Endothelial cell (in vitro differentiated cells): ENCODE data around the gene DDX3X. TPM values are rescaled to one million over a fixed set of nuclear protein-coding genes. Genes with fewer than 3 reads are reported as not detected.

Source experiments
- DNase-seq: peaks from one replicate; pipeline ENCODE4 v3.0.0; 2021; ENCODE audit warnings: low spot score
- H3K27ac Mint-ChIP-seq: one replicate; pipeline ENCODE4 v1.8.0; 2021; ENCODE audit warnings: mixed read lengths, inconsistent platforms; ENCODE audit not compliant: unreplicated experiment
- H3K27me3 Mint-ChIP-seq: one replicate; pipeline ENCODE4 v1.8.0; 2021; ENCODE audit warnings: mild to moderate bottlenecking, moderate library complexity, mixed read lengths, inconsistent platforms; ENCODE audit not compliant: unreplicated experiment
- H3K36me3 Mint-ChIP-seq: one replicate; pipeline ENCODE4 v1.8.0; 2021; ENCODE audit warnings: mild to moderate bottlenecking, low read depth, mixed read lengths, inconsistent platforms; ENCODE audit not compliant: unreplicated experiment
- H3K4me1 Mint-ChIP-seq: one replicate; pipeline ENCODE4 v1.8.0; 2021; ENCODE audit warnings: mild to moderate bottlenecking, mixed read lengths, inconsistent platforms; ENCODE audit not compliant: unreplicated experiment
- H3K4me3 Mint-ChIP-seq: one replicate; pipeline ENCODE4 v1.8.0; 2021; ENCODE audit warnings: mild to moderate bottlenecking, mixed read lengths, inconsistent platforms; ENCODE audit not compliant: unreplicated experiment
- H3K9me3 Mint-ChIP-seq: one replicate; pipeline ENCODE4 v1.8.0; 2021; ENCODE audit warnings: mixed read lengths, inconsistent platforms; ENCODE audit not compliant: unreplicated experiment
- total RNA-seq: library from RNA; stranded (reverse); fragmentation: NEBNext Ultra II Directional; extraction: Animal tissue kit (Norgen Biotek cat#: 25700); gene quantifications from one replicate; pipeline ENCODE4 v1.2.1, GENCODE V29; 2021; ENCODE audit not compliant: unreplicated experiment
- TF ChIP-seq, protein P1 (sequence below): fragments of 200-600 bp; sonication (generic); IDR thresholded peaks from one replicate; pipeline ENCODE4 v1.5.0; 2021; ENCODE audit warnings: antibody characterized with exemption; ENCODE audit not compliant: unreplicated experiment

Gene DDX3X
- total RNA-seq, 1 donor from 2014 or later = 265 TPM

DNA sequence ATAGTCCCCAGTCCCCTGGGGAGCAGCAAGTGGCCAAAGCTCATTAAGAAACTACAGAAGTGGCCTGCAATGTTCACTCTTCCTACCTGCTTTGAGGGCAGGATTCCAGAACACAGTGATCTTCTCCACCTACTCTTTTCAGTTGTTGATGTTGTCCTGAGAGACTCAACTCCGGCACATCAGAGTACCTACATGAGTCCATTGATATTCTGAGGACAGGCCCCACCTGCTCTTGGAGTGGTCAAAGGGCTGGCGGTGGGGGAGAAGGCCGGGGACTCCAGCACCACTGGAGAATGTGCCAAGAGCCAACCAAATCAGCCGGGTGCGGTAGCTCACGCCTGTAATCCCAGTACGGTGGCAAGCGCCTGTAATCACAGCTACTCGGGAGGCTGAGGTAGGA is 29.8 kb upstream of the DDX3X start:
- H3K27ac Mint-ChIP-seq = no peak overlapping the region
- no peaks in the 10 kb centered on the region for H3K9me3 Mint-ChIP-seq
- TF ChIP-seq, protein P1, sequence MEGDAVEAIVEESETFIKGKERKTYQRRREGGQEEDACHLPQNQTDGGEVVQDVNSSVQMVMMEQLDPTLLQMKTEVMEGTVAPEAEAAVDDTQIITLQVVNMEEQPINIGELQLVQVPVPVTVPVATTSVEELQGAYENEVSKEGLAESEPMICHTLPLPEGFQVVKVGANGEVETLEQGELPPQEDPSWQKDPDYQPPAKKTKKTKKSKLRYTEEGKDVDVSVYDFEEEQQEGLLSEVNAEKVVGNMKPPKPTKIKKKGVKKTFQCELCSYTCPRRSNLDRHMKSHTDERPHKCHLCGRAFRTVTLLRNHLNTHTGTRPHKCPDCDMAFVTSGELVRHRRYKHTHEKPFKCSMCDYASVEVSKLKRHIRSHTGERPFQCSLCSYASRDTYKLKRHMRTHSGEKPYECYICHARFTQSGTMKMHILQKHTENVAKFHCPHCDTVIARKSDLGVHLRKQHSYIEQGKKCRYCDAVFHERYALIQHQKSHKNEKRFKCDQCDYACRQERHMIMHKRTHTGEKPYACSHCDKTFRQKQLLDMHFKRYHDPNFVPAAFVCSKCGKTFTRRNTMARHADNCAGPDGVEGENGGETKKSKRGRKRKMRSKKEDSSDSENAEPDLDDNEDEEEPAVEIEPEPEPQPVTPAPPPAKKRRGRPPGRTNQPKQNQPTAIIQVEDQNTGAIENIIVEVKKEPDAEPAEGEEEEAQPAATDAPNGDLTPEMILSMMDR = no peak
- H3K4me3 Mint-ChIP-seq = no peak overlapping the region
- no peaks in the 10 kb centered on the region for H3K27me3 Mint-ChIP-seq
- no peak for DNase-seq
- H3K4me1 Mint-ChIP-seq = peaks cover 19% of the 10 kb centered on the region
- H3K36me3 Mint-ChIP-seq = no peaks in the 10 kb centered on the region

DNA sequence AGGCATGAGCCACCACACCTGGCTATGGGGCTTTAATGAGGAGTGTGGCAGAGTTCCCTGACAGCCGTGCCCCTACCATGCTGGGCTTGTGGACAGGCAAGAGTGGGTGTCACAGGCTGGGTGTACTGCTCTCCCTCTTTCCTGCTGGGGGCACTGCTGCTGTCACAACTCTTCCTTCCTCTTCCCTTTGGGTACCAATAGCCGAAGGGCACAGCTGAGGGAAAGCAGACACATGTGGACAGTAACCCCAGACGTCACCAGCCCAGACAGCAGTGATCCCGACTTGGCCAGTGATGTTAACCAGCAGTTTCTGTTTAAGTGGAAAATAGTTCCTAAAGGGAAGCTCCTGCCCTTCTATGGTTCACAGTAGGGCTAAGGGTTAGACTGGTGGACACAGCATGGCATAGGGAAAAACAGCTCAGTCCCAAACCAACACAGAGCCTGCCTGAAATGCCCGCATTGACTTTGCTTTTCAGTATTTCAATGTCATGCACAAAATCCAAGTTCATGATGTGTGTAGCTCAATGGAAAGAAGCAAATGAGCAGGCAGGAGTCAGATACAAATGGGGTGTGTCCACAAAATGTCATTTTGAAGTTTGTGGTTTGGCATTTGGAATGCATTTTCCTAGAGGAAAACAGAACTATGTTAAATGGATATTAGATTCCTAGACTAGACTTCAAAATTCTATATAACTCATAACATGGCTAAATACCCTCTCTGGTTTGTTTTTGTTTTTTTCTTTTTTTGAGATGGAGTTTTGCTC is 24.9 kb upstream of the DDX3X start:
- Mint-ChIP-seq H3K27ac (no peak overlapping the region), H3K4me1 (no peaks in the 10 kb centered on the region), H3K36me3 (no peaks in the 10 kb centered on the region), H3K27me3 (peaks cover 2% of the 10 kb centered on the region), H3K4me3 (no peak overlapping the region), H3K9me3 (no peaks in the 10 kb centered on the region)
- no peak for DNase-seq
- TF ChIP-seq, protein P1 = no peak

DNA sequence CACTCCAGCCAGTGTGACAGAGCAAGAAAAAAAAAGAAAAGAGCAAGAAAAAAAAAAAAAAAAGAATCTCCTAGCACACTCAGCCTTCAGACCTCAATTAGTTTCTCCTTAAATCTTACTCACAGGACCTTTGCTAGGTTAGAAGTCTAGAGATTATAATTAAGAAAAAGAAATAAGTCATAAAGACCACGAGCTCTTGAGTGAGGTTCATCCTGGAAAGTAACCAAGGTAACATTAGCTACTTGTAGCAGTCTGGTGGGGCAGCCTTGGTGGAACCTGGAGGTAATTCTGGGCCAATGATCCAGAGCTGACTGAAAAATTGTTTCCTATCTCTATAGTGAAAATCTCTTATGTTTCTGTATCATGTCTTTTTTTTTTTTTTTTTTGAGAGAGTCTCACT is 21.2 kb upstream of the DDX3X start:
- Mint-ChIP-seq H3K4me1 (no peaks in the 10 kb centered on the region), H3K9me3 (no peaks in the 10 kb centered on the region), H3K36me3 (no peaks in the 10 kb centered on the region), H3K27ac (no peak overlapping the region), H3K4me3 (no peak overlapping the region), H3K27me3 (peaks cover 2% of the 10 kb centered on the region)
- TF ChIP-seq, protein P1 = no peak
- no peak for DNase-seq

DNA sequence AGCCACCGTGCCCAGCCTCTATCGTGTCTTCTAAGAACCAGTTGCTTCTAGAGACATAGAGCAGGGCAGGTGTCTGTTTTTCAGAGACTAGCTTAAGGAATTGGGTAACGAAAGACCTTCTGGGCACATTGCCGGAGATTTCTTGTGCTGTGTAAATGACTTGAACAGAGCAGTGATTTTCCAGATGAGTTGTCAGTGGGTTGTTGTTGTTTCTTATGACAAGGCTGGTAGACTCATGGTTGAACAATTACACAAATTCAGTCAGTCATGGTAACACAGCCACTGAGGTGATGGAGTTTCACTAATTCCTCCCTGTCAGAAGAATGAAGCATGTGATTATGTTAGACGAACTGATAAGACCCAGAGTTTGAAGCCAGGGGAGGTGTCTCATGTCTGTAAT is 20.5 kb upstream of the DDX3X start:
- DNase-seq = no peak
- Mint-ChIP-seq H3K27ac (no peak overlapping the region), H3K9me3 (no peaks in the 10 kb centered on the region), H3K27me3 (peaks cover 2% of the 10 kb centered on the region), H3K4me3 (no peak overlapping the region), H3K4me1 (no peaks in the 10 kb centered on the region), H3K36me3 (no peaks in the 10 kb centered on the region)
- TF ChIP-seq, protein P1 = no peak

DNA sequence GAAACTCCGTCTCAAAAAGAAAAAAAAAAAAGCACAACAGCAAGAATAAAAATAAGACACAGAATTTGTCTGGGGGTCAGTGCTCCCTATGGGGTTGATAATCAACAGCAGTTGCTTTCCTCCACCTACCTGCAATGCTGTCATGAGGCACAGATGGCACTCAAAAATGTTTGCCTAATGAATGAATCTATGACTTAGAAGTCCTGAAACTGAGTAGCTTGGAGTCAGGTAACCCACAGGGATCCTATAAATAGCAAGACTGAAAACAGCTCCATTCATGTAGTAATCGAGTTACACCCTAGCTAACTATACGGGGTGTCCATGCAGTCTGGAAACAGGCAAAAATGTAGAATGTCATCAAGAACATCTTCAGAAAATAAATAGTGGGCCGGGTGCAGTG is 19.8 kb upstream of the DDX3X start:
- no peaks in the 10 kb centered on the region for H3K9me3 Mint-ChIP-seq
- H3K4me3 Mint-ChIP-seq = no peak overlapping the region

More for the DNA sequence above, 19.8 kb upstream of the DDX3X start:
- Mint-ChIP-seq H3K36me3 (no peaks in the 10 kb centered on the region), H3K27me3 (peaks cover 2% of the 10 kb centered on the region), H3K27ac (no peak overlapping the region), H3K4me1 (no peaks in the 10 kb centered on the region)
- TF ChIP-seq, protein P1 = no peak
- DNase-seq = no peak
